BE2C (cell line): ENCODE results near the gene SPON1.
"Not testable (repeated sequence)": the region's sequence is repeated elsewhere in the genome, so short reads cannot be mapped to it uniquely, and the experiment has no call there.

Source experiments
- DNase-seq: peaks from one replicate; pipeline ENCODE4 v3.0.0-alpha.2; 2020
- H3K27me3 ChIP-seq: fragments of 250-450 bp; sonication (Bioruptor Pico); 2 replicates; pipeline ENCODE4 v1.5.1; 2020; ENCODE audit warnings: mild to moderate bottlenecking
- H3K36me3 ChIP-seq: fragments of 250-450 bp; sonication (Bioruptor Pico); 2 replicates; pipeline ENCODE4 v1.5.1; 2020; ENCODE audit warnings: mild to moderate bottlenecking
- H3K4me1 ChIP-seq: fragments of 250-450 bp; sonication (Bioruptor Pico); 2 replicates; pipeline ENCODE4 v1.5.1; 2020
- H3K4me3 ChIP-seq: 2 replicates; pipeline ENCODE4 v1.5.1; 2011; ENCODE audit warnings: low read depth, low read length
- H3K9me3 ChIP-seq: fragments of 250-450 bp; sonication (Bioruptor Pico); 2 replicates; pipeline ENCODE4 v1.5.1; 2020
- CTCF ChIP-seq: IDR thresholded peaks from 2 replicates; pipeline ENCODE4 v1.5.1; 2012; ENCODE audit warnings: mild to moderate bottlenecking, low read depth, low read length

SPON1 gene

GRCh38 chr11:14149683-14150082 lies 187.2 kb downstream of the SPON1 start:
- Histone ChIP-seq H3K4me3 (no peak overlapping the region), H3K9me3 (no peaks in the 10 kb centered on the region), H3K4me1 (no peaks in the 10 kb centered on the region), H3K27me3 (no peaks in the 10 kb centered on the region), H3K36me3 (no peaks in the 10 kb centered on the region)
- no peak for TF ChIP-seq CTCF
- DNase-seq = no peak

- DNase-seq = no peak
- no peaks in the 10 kb centered on the region for H3K9me3 ChIP-seq
- no peak for TF ChIP-seq CTCF
- no peak overlapping the region for H3K4me3 ChIP-seq
- no peaks in the 10 kb centered on the region for H3K4me1 ChIP-seq
- H3K36me3 ChIP-seq = no peaks in the 10 kb centered on the region
- H3K27me3 ChIP-seq = no peaks in the 10 kb centered on the region
Observed at GRCh38 chr11:14150878-14151277, 188.4 kb downstream of the SPON1 start.

GRCh38 chr11:14154103-14154502 lies 191.6 kb downstream of the SPON1 start:
- not testable (repeated sequence) for H3K36me3 ChIP-seq, H3K27me3 ChIP-seq, H3K4me1 ChIP-seq, H3K4me3 ChIP-seq, DNase-seq, H3K9me3 ChIP-seq

GRCh38 chr11:14158393-14158792 lies 195.9 kb downstream of the SPON1 start:
- no peaks in the 10 kb centered on the region for H3K27me3 ChIP-seq
- TF ChIP-seq CTCF = no peak
- DNase-seq = no peak
- H3K4me3 ChIP-seq = no peak overlapping the region
- H3K4me1 ChIP-seq = no peaks in the 10 kb centered on the region
- no peaks in the 10 kb centered on the region for H3K36me3 ChIP-seq
- H3K9me3 ChIP-seq = no peaks in the 10 kb centered on the region

GRCh38 chr11:14163576-14163975 lies 201.1 kb downstream of the SPON1 start:
- Histone ChIP-seq H3K4me1 (no peaks in the 10 kb centered on the region), H3K9me3 (no peaks in the 10 kb centered on the region), H3K27me3 (no peaks in the 10 kb centered on the region), H3K4me3 (no peak overlapping the region), H3K36me3 (no peaks in the 10 kb centered on the region)
- TF ChIP-seq CTCF = no peak
- no peak for DNase-seq

- DNase-seq, H3K4me3 ChIP-seq, H3K27me3 ChIP-seq, H3K9me3 ChIP-seq, H3K36me3 ChIP-seq, H3K4me1 ChIP-seq: not testable (repeated sequence)
Observed at GRCh38 chr11:14173679-14174078, 211.2 kb downstream of the SPON1 start.

- no peak for DNase-seq
- H3K9me3 ChIP-seq = no peaks in the 10 kb centered on the region
Observed at GRCh38 chr11:14179116-14179820, 216.7 kb downstream of the SPON1 start.

More at GRCh38 chr11:14179116-14179820, 216.7 kb downstream of the SPON1 start:
- TF ChIP-seq CTCF = no peak
- no peaks in the 10 kb centered on the region for H3K36me3 ChIP-seq
- no peaks in the 10 kb centered on the region for H3K4me1 ChIP-seq
- no peaks in the 10 kb centered on the region for H3K27me3 ChIP-seq
- no peak overlapping the region for H3K4me3 ChIP-seq
